Ramos (cell line): ENCODE results near the gene NRL.
"Not testable (repeated sequence)": the region's sequence is repeated elsewhere in the genome, so short reads cannot be mapped to it uniquely, and the experiment has no call there.

Experiments used
- in situ Hi-C: fragments of 300-500 bp; cut with MboI; formaldehyde crosslinking; loops from one replicate; pipeline ENCODE4 v1.14.3; 2022; ENCODE audit warnings: low sequenced_read_pairs; ENCODE audit not compliant: unreplicated experiment

The NRL gene

DNA sequence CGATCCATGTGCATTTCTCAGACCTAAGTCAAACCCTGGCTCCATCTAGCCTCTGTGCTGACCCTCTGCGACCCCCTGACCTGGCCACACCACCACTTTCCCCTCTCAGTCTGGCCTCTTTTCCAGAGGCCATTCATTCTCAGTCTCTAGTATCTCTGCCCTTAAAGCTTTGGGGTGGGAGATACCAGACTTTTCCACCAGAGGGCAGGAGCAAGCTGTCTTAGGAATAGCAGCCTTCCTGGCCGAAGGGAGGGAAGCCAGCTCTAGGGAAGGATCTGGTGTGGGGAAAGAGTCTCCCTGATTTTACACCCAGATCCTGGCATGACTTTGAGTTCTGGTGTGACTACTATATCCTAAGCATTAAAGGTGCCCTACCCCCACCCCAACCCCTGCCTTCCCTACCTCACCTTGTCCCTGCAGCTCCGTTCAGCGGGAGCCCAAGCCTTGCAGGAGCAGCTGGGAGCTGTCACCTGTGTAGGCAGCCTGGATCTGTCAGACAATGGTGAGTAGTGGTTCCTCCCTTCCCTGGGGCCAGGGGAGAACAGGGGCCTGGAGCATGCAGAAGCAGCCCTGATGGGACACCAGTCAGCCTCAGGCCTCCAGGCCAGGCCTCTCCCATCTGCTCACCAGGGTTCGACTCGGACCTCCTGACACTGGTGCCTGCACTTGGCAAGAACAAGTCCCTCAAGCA, 56.3 kb downstream of the NRL start:
- in situ Hi-C loops: no loop called here

DNA sequence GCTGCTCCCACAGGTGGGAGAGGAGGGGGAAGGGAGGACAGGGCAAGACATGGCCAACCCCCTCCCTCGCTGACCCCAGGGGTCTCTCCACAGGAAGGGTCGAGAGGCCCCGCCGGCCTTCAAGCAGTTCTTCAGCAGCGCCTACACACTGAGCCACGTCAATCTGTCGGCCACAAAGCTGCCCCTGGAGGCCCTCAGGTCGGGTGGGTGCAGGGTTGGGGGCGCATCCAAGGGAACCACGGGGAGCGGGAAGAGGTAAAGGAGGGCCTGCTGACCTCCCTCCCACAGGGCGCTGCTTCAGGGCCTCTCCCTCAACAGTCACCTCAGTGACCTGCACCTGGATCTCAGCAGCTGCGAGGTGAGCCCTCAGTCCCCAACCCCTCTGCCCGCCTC, 56.9 kb downstream of the NRL start:
- in situ Hi-C loops: no loop called here

DNA sequence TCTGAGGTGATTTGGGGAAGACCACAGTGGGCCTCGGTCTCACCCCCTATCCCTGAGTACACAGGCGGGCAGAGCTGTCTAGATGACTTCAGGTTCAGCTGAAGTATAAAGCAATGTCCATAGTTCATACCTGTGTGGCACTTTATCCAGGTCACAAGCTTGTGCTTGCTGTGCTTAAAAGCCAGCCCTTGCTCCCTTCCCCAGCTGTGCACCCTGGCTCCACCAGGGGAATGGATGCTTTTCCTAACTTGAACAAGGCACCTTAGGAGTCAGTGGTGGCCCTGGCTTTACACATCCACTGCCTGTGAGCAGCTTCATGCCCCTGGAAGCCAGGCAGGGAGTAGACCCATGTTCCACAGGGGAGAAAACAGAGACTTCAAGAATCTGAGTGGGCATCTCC, 57.5 kb downstream of the NRL start:
- in situ Hi-C loops: no loop called here

DNA sequence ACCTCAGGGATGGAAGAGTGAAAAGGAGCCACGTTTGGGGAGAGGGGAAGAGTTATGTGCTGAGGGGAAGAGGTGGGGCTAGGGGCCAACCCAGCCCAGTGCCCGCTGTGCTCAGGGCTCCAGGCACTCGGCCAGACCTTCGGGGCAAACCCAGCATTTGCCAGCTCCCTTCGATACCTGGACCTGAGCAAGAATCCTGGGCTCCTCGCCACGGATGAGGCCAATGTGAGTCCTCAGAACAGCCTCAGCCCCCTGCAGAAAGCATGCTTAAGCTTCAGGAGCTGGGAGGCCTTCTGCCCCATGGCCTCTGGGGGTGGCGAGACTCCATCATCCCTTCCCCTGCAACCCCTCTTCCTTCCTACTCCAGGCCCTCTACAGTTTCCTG, 58.0 kb downstream of the NRL start:
- in situ Hi-C loops: no loop called here

DNA sequence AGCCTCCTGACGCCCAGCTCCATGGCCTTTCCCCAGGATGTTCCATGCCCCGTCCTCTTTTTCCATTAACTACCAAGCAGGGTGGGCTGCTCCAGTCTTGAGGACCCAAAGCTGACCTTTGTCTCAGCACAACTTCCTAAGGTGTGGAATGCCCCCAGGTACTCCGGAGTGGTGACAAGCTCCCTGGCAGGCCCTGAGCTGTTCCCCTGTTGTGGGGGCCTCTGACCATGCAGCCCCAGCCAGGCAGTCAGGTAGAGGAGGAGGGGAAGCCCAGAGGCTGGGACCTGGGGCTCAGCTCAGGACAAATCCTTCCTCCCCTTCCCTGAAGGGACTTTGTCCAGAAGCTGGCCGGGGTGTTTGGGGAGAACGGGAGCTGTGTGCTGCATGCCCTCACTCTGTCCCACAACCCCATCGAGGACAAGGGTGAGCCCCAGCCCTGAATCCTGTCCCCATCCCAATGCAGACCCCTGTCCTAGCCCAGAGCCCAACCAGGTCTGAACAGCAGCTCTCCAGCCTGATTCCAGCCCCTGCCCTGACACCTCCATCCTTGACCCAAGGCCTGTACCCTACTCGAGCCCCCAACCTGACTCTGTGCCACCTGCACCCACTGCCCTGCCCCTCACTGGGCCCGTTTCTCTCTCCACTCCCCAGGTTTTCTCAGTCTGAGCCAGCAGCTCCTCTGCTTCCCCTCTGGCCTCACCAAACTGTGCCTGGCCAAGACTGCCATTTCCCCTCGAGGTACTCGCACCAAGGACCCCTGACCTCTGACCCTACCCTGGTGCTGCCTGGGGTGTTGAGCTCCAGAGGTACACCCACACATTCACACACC, 58.6 kb downstream of the NRL start:
- in situ Hi-C loops: no loop called here

DNA sequence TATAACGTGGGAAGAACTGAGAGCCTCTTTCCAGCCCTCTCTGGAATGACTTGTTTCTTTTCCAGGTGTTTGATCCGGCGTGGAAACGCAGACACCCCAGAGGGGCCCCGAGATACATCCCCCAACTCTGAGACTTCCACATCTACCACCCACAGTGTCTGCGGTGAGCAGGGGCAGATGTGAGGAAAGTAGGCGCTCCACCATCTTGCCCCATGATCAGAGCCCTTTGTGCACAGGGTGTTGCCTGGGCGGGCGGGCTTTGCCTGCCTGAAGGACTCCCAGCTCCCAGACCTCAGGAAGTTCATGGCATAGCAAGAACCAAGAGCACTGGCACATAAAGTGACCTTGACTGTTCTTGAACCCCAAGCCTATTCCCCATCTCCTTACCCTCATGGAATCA, 60.1 kb downstream of the NRL start:
- in situ Hi-C loops: no loop called here

DNA sequence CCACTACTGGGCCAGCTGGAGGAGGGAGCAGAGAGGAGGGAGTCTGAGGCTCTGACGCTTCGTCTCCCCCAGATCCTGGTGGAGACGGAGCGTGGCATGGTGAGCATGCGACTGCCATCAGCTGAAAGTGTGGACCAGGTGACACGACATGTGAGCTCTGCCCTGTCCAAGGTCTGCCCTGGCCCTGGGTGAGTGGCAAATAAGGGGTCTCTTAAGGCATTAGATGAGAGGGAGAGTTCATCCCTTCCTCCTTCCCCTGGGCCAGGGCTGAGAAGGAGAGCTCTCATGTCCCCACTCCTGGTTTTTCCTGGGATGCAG, 60.5 kb downstream of the NRL start:
- in situ Hi-C loops: no loop called here

DNA sequence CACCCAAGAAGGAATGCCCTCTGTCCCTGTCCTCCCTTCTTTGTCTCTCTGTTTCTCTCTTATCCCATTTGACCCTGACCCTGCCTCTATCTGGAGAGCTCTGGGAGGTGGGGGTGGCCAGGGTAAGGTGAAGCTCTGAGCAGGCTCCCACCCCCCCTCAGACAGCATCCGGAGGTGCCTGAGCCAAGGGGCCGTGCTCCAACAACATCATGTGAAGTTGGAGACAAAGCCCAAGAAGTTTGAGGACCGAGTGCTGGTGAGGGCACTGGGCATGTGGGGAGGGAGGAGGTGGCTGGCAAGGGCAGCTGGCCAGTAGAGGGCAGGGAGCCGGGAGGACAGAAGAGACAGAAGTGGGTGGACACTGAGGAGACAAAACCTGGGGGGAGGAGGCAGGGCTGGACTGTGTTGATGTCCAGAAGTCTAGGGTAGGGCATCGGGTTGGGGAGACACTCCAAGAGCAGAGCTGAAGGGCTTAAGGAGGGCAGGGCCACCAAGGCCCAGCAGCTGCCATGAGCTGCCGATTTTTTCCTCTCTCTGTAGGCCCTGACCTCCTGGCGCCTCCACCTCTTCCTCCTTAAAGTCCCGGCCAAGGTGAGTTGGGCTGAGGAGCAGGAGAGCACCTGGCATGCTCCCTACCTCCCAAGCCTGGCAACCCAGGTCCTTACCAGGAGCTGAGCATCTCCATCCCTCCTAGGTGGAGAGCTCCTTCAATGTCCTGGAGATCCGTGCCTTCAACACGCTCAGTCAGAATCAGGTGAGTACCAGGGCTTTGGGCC, 61.0 kb downstream of the NRL start:
- in situ Hi-C loops: no loop called here

DNA sequence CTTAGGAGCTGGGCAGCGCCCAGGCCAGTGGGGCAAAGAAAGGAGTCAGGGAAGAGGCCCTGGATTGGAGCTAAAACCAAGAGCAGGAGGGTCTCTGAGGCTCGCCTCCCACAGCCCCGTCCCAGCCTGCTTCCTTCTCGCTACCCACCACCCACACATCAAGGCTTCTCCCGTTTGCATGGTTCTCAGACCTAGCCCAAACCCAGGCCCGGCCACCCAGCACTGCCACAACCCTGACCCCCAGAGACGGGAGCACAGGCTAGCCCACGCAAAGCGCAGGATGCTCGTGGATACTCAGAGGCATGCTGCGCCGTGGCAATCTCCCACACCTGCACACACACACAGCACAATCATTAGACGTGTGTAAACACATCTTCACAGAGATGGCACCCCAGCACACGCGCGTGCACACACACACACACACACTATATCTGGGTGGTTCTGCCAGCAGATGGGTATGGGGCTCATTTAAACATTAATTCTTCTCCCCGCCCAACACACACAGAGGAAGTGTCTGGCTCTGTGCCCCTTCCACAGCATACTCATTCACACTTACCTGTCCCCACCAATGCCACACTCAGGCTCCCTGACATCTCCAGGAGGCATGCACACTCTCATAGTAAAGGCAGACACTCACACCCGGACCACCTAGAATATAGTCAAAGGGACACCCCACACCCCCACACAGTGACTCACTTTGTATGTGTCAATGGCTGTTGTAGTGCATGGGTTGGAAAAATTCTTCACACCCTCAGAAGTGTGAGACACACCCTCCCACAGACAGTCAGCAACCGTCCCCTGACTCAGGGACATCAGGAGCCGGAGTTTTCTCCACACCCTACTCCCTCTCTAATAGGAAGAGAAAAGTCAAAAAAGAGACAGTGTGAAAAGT, 61.8 kb downstream of the NRL start:
- in situ Hi-C loops: no loop called here

DNA sequence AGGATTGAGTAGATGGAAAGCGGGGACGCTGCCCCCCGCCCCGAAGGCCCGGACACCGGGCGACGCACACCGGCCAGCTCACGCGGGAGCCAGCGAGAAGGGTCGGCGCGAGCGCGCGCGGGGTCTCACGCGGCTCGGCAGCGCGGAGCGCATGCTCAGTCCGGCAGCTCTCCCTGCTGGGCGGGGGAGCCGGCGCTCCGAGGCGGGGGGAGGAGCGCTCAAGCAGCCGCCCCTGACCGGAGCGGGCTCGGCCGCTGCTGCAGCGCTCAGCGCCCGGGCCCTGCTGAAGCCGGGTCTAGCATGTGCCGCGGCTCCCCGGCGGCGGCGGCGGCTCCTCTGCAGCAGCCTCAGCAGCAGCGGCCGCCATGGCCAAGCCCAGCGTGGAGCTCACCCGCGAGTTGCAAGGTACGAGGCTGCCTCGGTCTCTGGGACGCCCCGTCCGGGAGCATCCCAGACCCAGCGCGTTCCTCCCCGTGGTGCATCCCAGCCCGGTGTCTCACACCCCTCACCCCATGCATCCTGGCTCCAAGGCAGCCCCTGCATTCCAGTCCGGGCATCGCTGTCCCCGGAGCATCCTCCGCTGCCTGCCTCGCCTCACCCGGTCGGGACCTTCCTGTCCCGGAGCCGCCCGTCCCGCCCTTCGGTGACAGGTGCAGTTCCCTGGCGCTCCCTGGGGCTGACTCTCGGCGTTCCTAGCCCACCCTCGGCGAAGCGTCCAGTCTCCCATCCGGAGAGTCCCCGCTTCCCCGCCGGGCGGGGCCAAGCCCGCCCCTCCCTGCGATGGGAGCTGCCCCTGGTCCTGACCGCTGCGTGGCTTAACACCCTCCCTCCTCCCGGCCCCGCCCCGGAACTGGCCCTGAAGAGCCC, 62.7 kb downstream of the NRL start, which contains the start of gene CARMIL3:
TSS of gene CARMIL3 (plus strand) at position 221 of the 867 bp plus-strand sequence. CDS start at position 366, 145 bp downstream.
- in situ Hi-C loops: no loop called here

DNA sequence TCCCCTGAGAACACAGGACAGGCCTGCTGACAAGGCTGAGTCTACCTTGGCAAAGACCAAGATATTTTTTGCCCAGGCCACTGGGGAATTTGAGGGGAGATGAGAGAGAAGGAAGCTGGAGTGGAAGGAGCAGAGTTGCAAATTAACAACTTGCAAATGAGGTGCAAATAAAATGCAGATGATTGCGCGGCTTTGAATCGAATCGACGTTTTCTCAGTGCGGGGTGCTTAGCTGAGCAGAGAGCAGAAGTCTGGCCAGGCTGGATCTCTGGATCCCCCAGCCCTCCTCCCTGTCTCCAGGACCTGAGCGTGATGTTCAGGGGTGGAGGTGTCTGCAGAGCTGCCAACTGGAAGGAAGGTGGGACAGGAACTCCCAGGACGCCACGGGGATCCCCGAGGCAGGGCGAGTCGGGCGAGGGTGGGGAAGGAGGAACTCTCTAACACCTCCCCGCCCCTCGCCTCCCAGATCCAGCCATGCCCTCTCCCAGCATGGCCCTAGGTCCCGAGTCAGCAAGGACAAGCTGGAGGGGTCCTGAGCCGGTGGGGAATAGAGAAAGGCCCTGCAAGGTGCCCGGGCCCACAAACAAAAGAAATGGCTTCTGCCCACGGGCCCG, 63.5 kb downstream of the NRL start:
- in situ Hi-C loops: no loop called here

DNA sequence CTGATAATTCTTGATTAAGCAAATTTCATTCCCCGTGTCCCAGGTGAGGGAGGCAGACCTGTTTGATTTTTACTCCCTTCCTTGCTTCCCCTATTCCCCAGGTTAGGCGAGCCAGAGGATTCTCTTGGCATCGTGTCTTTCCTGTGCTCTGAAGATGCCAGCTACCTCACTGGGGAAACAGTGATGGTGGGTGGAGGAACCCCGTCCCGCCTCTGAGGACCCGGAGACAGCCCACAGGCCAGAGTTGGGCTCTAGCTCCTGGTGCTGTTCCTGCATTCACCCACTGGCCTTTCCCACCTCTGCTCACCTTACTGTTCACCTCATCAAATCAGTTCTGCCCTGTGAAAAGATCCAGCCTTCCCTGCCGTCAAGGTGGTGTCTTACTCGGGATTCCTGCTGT, 64.0 kb downstream of the NRL start:
- in situ Hi-C loops: not testable (repeated sequence)

DNA sequence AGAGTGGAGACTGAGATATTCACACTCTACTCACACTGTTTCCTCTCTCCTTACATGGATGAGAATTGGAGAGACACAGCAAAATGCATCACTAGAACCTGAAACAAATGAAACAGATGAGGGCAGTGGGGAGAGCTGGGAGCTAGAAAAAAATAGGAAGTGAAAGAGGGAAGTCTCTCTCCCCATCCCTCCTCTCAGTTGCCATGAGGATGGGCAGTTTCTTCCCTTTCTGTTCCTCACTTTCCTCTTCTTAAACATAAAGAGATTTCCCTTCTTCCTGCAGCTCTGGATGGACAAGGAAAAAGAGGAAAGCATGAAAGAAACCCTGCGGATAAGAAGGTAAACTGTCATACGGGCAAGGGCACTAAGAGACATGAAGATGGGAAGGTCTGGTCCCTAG, 65.7 kb downstream of the NRL start:
- in situ Hi-C loops: not testable (repeated sequence)

DNA sequence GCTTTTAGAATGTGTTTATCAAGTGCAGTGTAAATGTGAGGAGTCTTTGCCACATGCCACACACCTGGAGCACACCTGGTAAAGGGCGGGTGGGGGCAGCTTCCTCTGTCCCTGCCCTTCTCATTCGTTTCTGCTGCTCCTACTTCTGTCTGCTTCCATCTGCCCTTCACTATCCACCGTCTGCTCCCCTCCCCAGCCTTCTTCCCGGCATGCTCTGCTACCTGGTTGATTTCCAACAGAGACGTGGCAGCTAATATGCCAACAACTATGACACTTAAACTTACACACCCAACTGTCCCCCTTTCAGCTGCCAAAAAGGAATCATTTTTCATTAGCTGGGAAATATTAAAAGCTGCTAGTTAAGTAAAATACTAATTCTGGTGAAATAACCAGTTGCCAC, 72.0 kb downstream of the NRL start:
- in situ Hi-C loops: no loop called here

DNA sequence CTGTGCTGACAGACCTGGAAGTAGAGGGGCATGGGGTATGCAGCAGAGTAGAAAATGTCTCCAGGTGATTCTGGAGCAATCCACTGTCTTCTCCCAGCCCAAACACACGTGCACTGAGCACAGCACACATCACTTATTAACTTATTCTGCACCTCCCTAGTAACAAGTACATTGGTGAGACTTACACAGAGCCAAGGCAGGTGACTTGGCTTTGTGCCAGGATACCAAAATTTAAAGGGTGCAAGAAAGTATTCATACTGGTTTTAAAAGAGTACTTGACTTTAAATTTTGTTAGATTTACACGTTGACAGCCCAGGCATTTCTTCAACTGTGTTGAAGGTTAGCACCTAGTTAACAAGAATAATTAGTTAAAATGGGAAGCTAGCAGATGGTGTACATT, 74.1 kb downstream of the NRL start:
- in situ Hi-C loops: no loop called here

DNA sequence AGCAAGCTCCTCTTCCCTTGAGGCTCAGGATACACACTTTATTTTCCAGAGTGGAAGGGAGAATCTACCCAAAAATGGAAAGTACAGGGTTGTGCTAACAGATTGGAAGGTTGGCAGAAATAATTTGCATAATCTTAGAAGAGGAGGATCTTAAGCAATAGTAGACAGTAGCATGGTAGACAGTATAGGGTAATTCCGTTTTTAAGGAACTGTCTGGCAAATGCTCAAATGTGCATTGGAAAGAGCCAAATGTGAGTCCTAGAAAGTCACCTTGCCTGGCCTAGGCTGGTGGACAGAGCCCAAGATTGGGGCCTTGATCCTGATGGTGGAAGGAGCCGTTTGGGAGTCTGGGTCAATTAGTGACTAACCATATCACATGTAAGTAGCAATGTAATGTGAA, 76.1 kb downstream of the NRL start:
- in situ Hi-C loops: no loop called here

DNA sequence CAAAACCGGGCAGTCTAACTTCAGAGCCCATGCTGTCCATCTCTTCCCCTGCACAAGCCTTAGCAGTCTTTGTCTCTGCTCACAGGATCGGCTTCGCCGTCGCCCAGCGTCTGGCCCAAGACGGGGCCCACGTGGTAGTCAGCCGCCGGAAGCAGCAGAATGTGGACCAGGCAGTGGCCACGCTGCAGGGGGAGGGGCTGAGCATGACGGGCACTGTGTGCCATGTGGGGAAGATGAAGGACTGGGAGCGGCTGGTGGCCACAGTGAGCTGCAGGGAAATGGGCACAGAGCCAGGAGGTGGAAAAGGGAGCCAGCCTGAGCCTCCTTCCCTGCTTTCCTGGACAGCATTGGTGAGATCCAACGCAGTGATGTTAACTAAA, 77.1 kb downstream of the NRL start:
- in situ Hi-C loops: no loop called here

DNA sequence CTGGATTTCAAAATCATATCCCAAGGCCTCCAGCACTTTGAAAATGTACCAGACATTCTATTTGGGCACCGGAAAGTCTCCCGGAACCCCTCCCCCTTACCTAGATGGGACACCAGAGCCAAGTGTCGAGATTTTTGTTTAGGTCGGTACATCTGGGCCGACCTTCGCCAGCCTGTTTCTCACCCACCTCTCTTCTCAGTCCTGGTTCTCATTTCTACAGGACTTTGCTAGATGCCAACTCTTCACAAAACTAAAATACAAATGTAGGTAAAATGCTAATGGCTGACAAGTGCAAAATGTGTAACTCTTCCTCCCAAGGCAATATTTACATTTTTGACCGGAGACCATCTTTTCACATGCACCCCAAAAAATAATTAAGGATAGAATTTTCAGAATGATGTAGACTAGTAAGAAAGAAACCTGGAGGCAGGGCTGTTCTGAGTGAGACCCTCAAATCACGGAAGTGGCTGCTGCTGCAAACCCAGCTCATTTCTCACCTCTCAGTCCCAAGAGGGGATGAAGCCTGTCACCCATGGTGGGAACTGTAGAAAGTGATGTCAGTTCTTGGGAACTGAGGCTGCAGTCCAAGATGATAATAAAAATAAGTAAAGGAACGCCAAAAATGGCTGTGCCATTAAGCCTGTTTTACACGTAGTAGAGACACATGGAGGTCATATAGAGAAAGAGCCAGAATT, 77.6 kb downstream of the NRL start:
- in situ Hi-C loops: not testable (repeated sequence)
